GM19025 (cell line): Measurements from ENCODE around the gene KPNA1.

Experiments used
- ATAC-seq: cut with Tn5 transposase; IDR thresholded peaks from one replicate; pipeline ENCODE4 v1.9.1; 2021; ENCODE audit warnings: mild to moderate bottlenecking, low read depth, moderate library complexity; ENCODE audit not compliant: unreplicated experiment

KPNA1 gene

DNA sequence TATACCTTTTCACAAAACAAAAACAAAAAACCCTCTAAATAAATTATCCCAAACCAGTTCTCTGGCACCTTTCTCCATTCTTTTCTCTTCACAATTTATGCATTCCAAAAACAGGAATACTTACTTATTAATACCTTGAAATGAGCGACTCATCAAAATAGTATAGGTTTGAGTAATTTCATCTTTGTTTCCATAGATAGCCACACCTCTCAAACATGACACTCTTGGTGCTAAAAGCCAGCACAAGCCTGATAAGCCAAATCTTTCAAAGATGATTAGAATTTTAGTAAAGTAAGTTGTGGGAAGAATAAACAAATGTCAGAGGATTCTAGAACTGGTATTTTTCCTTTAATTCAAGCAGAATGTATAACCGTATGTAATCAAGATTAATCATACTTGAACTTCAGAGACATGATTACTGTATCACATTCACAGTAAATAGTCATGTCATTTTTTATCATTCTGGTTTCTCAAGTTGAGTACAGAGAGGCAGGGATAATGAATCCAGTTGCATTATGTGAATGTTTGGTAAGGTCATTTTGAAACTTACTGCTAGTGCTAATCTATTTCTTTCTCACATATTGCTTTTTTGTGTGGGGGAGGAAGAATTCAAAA is 86.8 kb downstream of the KPNA1 start:
- no peak for ATAC-seq

DNA sequence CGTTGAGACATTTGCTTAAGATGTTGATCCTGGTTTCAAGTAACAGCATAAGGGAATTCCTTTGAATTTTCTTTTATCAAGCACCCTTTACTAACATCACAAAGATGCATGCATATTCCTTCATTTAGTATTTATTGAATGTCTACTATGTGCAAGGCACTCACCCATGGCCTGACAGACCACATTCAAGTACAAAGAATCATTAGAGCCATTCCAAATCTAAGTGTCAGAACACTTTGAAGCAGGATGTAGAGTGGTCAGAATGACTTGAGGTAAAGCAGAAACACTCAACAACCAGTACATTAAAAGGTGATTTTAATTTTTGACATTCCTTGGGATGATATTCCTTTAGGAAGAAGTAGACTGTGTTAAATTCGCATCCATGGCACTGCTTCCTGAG is 92.9 kb downstream of the KPNA1 start:
- ATAC-seq: no peak

DNA sequence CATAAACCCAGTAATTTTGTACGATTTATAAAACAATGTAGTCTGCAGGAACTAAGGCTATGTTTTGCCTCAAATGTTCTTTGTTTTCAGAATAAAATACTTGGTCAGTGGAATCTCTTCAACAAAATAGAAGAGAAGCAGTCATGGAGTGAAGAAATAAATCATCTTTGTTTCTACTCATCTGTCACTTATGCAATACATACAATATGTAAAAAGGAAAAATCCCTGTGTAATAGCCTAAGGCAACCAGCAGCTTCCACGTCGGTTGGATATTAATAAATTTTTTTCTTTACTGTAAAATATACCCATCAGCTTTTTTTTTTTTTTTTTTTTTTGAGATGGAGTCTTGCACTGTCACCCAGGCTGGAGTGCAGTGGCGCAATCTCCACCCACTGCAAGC is 93.6 kb downstream of the KPNA1 start:
- ATAC-seq: no peak

DNA sequence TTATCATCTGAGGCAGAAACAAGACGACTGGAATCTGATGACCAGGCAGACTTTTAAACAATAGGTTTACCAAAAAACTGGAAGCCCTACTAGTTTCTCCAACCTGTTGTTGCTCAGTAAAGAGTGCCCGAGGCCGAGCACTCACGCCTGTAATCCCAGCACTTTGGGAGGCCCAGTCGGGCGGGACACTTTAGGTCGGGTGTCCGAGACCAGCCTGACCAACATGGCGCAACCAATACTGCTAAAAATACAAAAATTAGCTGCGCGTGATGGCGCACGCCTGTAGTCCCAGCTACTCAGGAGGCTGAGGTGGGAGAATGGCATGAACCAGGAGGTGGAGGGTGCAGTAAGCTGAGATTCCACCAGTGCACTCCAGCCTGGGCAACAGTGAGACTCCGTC is 97.8 kb downstream of the KPNA1 start:
- no peak for ATAC-seq

DNA sequence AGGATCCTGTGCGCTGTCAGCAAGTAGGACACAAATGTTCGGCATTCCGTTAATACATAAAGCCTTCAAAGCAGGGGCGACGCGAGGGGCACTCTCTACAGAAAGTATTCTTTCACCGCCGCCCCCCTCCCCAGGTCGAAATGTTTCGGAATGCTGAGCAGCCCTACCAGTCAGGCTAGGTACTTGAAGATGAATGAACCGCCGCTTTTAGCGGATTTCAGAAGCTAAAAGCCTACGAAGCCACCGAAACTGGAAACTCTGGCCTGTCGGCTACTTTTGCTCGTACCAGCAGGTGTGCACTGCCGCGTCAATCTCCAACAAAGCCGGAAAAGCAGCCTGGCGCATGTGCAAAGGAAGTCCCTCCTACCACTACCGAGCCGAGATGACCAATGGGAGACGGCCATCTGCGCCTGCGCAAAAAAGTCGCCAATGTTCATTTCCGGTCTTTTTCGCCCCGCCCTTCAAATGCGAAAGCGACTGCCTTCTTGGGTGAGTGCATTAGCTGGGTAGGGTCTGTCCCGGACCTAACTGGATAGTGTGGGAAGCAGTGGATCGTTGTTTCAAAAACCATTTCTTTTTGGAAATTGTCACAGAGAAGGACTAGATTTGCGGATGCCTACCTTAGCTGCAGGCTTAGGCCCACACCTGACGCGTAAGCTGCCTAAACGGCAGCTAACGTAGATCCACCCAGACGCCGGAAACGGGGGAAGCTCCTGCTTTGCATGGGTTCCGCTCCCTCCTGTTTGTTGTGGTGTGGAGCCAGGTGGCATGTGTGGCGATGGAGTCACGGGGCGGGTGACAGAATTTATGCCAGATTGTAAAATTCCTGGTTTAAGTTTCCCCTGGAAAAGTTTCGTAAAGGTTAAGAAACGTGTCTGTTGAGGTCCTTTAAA is 98.7 kb downstream of the KPNA1 start, which contains the start of gene WDR5B:
WDR5B (minus strand) TSS at position 301 of the 893 bp plus-strand sequence. CDS start 534 bp downstream, outside the sequence.
- peak; percentile 84 for ATAC-seq

DNA sequence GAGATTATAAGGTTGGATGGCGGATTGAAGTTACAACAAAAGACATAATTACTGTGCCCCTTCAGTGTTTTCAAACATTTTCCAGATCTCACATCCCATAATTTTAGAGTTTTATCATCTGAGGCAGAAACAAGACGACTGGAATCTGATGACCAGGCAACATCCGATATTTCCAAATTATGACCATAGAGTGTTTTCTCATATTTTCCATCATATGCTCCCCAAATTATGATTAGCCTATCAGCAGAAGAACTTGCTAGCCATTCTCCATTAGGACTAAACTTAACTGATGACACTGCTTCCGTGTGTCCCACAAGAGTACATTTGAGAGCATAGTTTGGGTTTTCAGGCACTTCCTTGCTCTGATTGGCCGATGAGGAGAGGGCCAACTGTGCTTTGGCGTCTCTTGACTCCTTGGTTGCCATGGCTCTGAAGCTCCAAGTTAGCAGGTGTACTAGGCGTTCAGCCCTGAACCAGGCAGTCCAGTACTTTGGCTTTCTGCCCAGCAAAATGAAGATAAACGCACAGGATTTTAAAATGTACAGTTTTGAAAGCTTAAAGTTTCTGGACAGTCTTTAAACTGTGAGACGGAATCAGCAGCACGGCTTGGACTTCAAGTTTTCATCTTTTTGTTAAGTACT is 99.5 kb downstream of the KPNA1 start:
- ATAC-seq: peak; percentile 28

DNA sequence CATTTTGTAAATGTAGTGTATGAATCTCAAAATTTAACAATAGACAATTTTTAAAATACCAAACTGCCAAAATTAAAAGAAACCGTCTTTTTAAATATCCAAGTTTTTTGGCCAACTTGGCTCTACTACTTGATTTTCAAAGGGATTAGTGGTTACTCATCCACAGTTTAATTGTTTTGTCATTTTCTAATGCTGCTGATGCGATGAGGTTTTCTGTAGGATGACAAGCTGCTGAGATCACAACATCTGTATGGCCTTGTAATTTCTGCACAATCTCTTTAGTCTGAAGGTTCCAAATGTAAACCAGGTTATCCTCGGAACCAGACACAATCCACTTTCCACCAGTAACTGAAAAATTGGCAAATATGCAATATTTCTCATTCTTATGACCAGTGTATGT is 100.3 kb downstream of the KPNA1 start:
- ATAC-seq: no peak

DNA sequence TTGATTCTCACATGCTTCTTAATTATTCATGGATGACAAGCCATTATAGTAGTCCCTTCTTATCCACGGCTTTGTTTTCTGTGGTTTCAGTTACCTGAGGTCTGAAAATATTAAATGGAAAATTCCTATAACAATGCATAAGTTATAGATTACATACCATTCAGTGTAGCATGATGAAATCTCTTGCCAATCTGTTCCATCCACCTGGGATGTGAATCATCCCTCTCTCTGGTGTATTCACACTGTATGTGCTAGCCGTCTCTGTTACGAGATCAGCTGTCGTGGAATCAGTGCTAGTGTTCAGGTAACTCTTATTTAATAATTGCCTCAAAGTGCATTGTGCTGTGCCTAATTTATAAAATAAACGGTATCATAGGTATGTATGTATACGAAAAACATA is 104.1 kb downstream of the KPNA1 start:
- ATAC-seq: no peak

DNA sequence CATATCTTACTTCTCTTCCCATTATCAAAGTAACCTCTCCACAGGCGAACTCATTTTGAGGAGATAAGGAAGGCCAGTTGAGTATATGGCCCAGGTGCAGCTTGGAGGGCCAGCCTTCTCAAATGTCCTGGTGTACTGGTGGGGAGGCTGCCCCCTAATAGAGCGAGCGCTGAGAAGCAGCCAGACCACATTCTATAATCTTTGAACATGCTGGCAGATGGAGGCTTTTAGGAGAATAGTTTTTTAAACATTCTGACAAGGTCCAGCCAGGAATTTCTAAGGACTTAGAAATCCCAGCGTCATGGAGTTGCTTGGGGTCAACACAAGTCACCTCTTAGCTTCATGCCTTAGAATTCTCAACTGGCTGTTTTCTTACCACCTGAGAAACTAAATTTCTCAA is 104.6 kb downstream of the KPNA1 start:
- ATAC-seq: no peak

DNA sequence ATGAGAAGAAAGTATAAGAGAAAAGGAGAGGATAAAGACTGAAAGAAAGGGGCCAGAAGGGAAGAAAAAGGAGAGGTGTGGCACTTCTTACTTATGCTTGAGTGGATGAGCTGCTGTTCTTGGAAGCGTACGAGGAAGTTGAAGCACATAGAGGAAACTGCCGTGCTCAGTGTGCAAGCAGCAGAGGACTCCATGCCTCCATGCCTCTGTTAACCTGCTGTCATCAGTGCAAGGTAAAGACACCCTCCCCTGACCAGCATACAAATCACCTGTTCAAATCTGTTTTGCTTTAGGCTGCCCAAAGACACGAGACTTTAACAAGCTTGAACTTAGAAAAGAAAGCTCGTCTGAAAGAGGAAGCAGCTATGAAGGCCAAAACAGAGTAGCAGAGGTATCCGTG is 105.3 kb downstream of the KPNA1 start:
- no peak for ATAC-seq

DNA sequence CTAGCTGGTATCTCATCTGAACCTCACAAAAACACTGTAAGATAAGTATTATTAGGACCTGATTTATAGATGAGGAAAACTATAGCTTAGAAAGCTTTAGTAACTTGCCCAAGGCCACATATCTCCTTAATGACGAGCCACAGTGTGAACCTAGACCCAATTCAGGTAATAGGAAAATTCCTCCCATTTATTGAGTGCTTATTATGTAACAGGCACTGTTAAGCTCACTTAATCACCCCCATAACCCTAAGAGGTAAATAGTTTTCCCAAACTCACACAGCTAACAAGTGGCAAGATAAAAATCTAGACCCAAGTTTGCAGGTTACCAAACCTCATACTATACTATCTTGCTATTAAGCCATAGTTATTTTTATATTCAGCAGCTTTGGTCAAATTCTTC is 106.8 kb downstream of the KPNA1 start:
- ATAC-seq: no peak

DNA sequence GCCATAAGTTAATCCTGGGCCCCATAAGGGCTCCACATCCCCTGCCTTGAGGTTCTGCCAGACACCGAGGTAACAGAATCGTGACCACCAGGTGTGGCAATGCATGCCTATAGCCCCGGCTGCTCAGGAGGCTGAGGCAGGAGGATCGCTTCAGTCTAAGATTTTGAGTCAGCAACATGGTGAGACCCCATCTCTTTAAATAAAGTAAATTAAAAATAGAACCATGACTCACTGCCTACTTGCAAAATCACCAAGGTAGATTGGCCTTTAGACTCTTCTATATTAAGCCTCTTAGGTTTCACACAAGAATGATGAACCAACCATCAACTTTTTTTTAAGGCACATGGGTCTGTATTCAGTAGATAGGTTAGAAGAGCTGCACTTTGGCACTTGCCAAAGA is 108.5 kb downstream of the KPNA1 start:
- ATAC-seq: no peak

DNA sequence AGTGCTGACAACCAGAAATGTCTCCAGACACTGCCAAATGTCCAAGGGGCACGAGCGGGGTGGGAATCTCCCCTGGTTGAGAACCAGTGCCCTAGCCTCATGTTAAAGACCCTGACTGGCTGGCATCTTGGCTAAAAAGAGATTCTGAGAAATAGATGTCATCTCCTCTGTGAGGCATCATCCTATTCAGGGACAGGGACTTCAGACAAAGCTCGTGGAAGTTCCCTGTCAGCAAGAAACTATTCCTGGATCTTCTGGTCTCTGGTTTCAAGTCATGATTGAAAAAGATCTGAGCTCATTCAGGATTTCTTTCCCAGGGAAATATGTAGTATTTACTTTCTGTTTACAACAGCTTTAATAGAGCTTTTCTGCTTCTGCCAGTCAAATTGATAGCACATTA is 109.7 kb downstream of the KPNA1 start:
- no peak for ATAC-seq

DNA sequence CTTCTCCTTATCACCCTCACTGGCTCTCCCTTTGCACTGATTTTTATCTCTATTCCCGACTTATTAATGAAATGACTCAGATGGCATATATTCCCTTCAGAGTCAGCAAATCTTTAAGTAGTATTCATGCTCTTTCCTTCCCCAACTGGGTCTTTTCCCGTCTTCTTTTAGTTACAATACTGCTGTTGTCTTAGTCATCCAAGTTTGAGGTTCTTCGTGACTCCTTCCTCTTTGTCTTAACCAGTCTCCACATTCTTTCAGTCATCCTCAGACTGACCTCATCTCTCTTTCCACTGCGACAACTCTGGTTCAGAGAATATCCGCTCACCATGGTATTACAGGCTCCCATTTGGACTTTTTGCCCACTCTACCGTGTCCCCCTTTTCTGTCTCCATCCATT is 111.2 kb downstream of the KPNA1 start:
- no peak for ATAC-seq

DNA sequence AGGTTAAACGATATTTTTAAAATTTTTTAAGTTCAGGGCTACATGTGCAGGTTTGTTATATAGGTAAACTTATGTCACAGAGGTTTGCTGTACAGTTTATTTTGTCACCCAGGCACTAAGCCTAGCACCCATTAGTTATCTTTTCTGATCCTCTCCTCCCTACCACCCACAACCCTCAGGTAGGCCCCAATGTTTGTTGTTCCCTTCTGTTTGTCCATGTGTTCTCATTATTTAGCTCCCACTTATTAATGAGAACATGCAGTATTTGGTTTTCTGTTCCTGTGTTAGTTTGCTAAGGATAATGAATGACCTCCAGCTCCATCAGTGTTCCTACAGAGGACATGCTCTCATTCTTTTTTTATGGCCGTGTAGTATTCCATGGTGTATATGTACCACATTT is 115.8 kb downstream of the KPNA1 start:
- ATAC-seq: no peak

DNA sequence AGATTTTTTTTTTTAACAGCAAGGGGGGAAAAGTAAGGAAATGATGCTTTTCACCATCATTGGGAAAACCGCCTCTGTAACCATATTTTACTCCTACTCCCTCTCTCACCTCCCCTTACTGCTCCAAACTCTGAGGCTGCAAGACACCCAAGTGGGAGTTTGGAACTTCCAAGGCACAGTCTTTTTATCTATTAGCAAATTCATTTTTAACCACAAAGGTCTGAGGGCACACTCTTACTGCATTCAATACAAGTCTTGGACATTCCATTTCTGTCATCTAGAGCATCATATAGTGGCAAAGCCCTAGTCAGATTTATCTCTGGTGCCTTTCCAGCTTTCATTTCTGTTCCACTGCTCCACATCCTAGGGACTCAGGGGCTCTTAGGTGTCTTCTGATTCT is 117.5 kb downstream of the KPNA1 start:
- ATAC-seq: no peak

DNA sequence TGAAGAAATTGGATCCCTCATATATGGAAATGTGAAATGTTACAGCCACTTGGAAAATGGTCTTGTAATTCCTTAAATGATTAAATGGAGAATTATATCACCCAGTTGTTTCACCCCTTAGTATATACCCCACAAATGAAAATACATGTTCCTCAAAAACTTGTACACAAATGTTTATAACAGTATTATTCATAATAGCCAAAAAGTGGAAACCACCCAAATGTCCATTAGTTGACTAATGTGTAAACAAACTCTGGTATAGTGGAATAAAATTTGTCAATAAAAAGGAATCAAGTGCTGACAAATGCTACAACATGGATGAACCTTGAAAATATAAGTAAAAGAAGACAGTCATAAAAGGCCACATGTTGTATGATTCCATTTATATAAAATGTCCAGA is 118.2 kb downstream of the KPNA1 start:
- ATAC-seq: no peak

DNA sequence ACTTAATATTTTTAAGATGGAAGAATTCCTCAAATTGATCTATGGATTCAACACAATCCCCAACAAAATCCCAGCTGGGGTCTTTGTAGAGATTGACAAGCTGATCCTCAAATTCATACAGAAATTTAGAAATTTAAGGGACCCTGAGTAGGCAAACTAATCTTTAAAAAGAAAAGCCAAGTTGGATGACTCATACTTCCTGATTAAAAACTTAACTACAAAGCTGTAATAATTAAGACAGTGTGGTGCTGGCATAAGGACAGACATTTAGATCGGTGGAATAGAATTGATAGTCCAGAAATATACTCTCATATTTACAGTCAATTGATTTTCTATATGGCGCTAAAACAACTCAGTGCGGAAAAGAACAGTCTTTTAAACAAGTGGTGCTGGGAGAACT is 119.2 kb downstream of the KPNA1 start:
- no peak for ATAC-seq

DNA sequence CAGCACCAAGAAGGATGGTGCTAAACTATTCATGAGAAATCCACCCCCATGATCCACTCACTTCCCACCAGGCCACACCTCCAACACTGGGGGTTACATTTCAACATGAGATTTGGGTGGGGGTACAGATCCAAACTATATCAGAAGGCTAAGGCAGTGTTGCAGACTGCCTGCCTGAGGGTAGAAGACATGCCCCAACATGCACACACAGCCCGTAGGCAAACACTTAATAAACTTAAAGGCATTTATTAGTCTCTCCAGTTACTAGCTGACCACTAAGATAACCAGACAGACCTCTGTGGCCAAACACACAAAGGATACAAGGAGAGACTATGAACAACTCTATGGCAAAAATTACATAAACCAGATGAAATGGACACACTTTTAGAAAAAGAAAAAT is 120.6 kb downstream of the KPNA1 start:
- ATAC-seq: no peak

DNA sequence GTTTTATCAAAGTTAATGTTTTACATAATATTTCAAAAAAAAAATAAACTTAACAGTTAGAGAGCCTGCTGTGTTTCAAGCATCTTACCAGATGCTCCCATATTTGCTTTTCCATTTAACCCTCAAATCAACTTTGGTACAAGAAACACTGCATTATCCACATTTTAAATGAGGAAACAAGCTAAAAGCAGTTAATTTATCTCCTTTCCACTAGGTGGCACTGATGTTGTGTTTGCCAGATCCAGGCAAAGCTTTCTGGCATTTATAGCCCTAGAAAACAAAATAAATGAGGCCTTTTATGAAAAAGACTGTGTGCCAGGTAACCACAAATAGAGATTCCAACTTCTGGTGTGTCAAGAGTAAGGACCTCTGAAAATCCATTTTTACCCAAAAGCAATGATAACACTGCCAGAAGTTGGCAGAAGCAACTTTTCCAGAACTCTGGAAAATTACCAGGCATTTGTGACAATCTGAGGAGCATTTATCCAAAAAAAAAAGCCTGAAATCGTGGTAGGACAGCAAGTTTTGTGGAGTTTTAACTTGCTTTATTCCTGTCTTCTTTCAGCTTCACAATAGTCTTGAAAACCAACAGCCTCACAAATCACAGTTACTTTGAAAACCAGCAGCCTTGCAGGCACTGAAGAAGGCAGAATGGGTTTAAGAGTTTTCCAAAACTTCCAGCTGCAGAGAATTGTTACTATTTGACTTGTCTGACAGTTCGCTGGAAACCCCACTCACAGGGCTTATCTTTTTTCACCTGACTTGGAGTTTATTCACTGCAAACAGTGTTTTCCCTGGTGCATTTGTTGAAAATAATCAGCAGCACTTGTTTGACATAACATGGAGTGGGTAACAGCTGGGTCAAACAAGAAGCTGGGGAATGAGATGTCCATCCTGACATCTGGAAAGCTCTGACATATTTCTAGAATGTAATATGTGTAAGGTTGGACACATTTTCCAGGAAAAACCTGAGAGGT is 121.6 kb downstream of the KPNA1 start:
- no peak for ATAC-seq
